ENCODE results near the gene CCDC174. TPM values are rescaled to one million over a fixed set of nuclear protein-coding genes. Genes with fewer than 3 reads are reported as not detected.

Gene CCDC174
- total RNA-seq, 1 donor from 2014 or later = 5.8 TPM

- no peaks in the 10 kb centered on the region for H3K27me3 ChIP-seq (ENCODE audit: control insufficient read depth, insufficient read depth, low read length)
- peaks cover 2% of the 10 kb centered on the region for H3K36me3 ChIP-seq (ENCODE audit: control insufficient read depth, insufficient read depth, low read length)
- no peak overlapping the region for H3K4me3 ChIP-seq (ENCODE audit: low read depth, low read length)
- no peak for TF ChIP-seq CTCF (IDR thresholded peaks at IDR 0.05; ENCODE audit: insufficient read depth, low read length, severe bottlenecking)
- no peak for FAIRE-seq
- no peak for DNase-seq (ENCODE audit: low read depth)
These were observed 25.3 kb downstream of the CCDC174 start for GRCh38 chr3:14676881-14677280.

GRCh38 chr3:14678015-14678503 lies 26.5 kb downstream of the CCDC174 start:
- H3K36me3 ChIP-seq (ENCODE audit: control insufficient read depth, insufficient read depth, low read length) = no peaks in the 10 kb centered on the region
- no peak for TF ChIP-seq CTCF (IDR thresholded peaks at IDR 0.05; ENCODE audit: insufficient read depth, low read length, severe bottlenecking)
- H3K27me3 ChIP-seq (ENCODE audit: control insufficient read depth, insufficient read depth, low read length) = no peaks in the 10 kb centered on the region
- FAIRE-seq (peak; percentile 95), DNase-seq (ENCODE audit: low read depth) (no peak)
- H3K4me3 ChIP-seq (ENCODE audit: low read depth, low read length) = no peak overlapping the region

- Histone ChIP-seq H3K4me3 (ENCODE audit: low read depth, low read length) (no peak overlapping the region), H3K36me3 (ENCODE audit: control insufficient read depth, insufficient read depth, low read length) (no peaks in the 10 kb centered on the region), H3K27me3 (ENCODE audit: control insufficient read depth, insufficient read depth, low read length) (no peaks in the 10 kb centered on the region)
- no peak for TF ChIP-seq CTCF (IDR thresholded peaks at IDR 0.05; ENCODE audit: insufficient read depth, low read length, severe bottlenecking)
- DNase-seq (ENCODE audit: low read depth) = no peak
- no peak for FAIRE-seq
These were observed 28.6 kb downstream of the CCDC174 start for GRCh38 chr3:14680115-14680514.

- DNase-seq (ENCODE audit: low read depth) = no peak
- no peak overlapping the region for H3K4me3 ChIP-seq (ENCODE audit: low read depth, low read length)
- no peak for FAIRE-seq
These were observed 29.2 kb downstream of the CCDC174 start for GRCh38 chr3:14680716-14681115.

GRCh38 chr3:14684447-14684846 lies 32.9 kb downstream of the CCDC174 start:
- DNase-seq (ENCODE audit: low read depth) (no peak), FAIRE-seq (no peak)
- no peak for TF ChIP-seq CTCF (IDR thresholded peaks at IDR 0.05; ENCODE audit: insufficient read depth, low read length, severe bottlenecking)
- no peaks in the 10 kb centered on the region for H3K36me3 ChIP-seq (ENCODE audit: control insufficient read depth, insufficient read depth, low read length)
- no peaks in the 10 kb centered on the region for H3K27me3 ChIP-seq (ENCODE audit: control insufficient read depth, insufficient read depth, low read length)
- H3K4me3 ChIP-seq (ENCODE audit: low read depth, low read length) = no peak overlapping the region

More at GRCh38 chr3:14680716-14681115, 29.2 kb downstream of the CCDC174 start:
- no peaks in the 10 kb centered on the region for H3K36me3 ChIP-seq (ENCODE audit: control insufficient read depth, insufficient read depth, low read length)
- no peak for TF ChIP-seq CTCF (IDR thresholded peaks at IDR 0.05; ENCODE audit: insufficient read depth, low read length, severe bottlenecking)
- no peaks in the 10 kb centered on the region for H3K27me3 ChIP-seq (ENCODE audit: control insufficient read depth, insufficient read depth, low read length)

GRCh38 chr3:14685179-14685578 lies 33.6 kb downstream of the CCDC174 start:
- Histone ChIP-seq H3K36me3 (ENCODE audit: control insufficient read depth, insufficient read depth, low read length) (no peaks in the 10 kb centered on the region), H3K27me3 (ENCODE audit: control insufficient read depth, insufficient read depth, low read length) (no peaks in the 10 kb centered on the region), H3K4me3 (ENCODE audit: low read depth, low read length) (no peak overlapping the region)
- FAIRE-seq (no peak), DNase-seq (ENCODE audit: low read depth) (no peak)
- TF ChIP-seq CTCF (IDR thresholded peaks at IDR 0.05; ENCODE audit: insufficient read depth, low read length, severe bottlenecking) = no peak
